ENCODE data around the gene DLGAP1. TPM values are rescaled to one million over a fixed set of nuclear protein-coding genes. Genes with fewer than 3 reads are reported as not detected.

DLGAP1 gene
- total RNA-seq, 2 experiments from 2014 or later: 0.31 to 0.36 TPM

DNA sequence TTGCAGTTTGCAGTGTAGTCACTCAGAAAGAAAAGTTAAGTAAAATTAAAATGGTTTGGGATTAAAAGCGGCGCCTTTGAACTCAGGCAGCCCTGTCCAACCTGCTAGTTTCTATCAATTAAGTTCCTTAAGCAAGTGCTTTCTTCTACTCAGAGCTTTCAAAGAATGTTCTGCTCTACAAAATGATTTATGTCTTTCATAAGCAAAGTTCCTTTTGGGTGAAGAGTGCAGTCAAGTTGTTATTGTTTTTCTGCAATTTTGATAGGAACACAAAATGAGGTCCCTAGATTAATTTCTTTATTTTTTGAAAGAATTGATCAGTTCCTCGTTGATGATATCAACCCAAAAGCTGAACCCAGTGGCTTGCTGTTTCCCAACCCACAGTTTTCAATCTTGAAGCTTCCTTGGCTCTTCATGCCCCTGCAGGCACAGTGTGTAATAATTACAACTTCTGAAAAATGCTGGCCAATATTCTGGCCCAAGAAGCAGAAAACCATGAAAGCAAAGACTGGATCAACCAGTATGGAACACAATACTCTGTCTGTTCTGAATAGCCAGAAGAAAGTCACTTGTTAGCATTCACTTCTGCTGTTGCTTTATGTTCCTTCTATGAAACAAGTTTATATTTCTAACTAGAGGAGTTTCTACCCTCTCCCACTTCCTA lies 916.0 kb downstream of the DLGAP1 start:
- intact Hi-C loops (cut with DNase I, micrococcal nuclease): no loop called here
- H3K4me3 ChIP-seq (ENCODE audit: low read length): no peak overlapping the region
- ChIA-PET POLR2A (no interaction called here), CTCF (no interaction called here)
- H3K36me3 Mint-ChIP-seq (ENCODE audit: low read depth): no peaks in the 10 kb centered on the region
- H3K27me3 Mint-ChIP-seq: peaks cover 9% of the 10 kb centered on the region
- no peak overlapping the region for H3K27ac Mint-ChIP-seq
- no peaks in the 10 kb centered on the region for H3K27me3 ChIP-seq (ENCODE audit: control insufficient read depth in 1 of 2, insufficient read depth in 2 of 2, low read length in 2 of 2)
- no peaks in the 10 kb centered on the region for H3K9me3 ChIP-seq (ENCODE audit: control insufficient read depth in 1 of 2, insufficient read depth in 1 of 2, low read length in 2 of 2)
- ATAC-seq (ENCODE audit: poor library complexity) (no peak), DNase-seq (no peak)
- TF ChIP-seq, protein P1, sequence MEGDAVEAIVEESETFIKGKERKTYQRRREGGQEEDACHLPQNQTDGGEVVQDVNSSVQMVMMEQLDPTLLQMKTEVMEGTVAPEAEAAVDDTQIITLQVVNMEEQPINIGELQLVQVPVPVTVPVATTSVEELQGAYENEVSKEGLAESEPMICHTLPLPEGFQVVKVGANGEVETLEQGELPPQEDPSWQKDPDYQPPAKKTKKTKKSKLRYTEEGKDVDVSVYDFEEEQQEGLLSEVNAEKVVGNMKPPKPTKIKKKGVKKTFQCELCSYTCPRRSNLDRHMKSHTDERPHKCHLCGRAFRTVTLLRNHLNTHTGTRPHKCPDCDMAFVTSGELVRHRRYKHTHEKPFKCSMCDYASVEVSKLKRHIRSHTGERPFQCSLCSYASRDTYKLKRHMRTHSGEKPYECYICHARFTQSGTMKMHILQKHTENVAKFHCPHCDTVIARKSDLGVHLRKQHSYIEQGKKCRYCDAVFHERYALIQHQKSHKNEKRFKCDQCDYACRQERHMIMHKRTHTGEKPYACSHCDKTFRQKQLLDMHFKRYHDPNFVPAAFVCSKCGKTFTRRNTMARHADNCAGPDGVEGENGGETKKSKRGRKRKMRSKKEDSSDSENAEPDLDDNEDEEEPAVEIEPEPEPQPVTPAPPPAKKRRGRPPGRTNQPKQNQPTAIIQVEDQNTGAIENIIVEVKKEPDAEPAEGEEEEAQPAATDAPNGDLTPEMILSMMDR (IDR thresholded peaks at IDR 0.05): no peak
- no peak overlapping the region for H3K4me3 Mint-ChIP-seq
- no peaks in the 10 kb centered on the region for H3K4me1 Mint-ChIP-seq (ENCODE audit: low read depth)
- no peaks in the 10 kb centered on the region for H3K9me3 Mint-ChIP-seq
- H3K36me3 ChIP-seq (ENCODE audit: insufficient read depth, low read length): no peaks in the 10 kb centered on the region
- no peaks in the 10 kb centered on the region for H3K4me1 ChIP-seq (ENCODE audit: insufficient read depth, low read length)
- no peak overlapping the region for H3K27ac ChIP-seq (ENCODE audit: low read depth in 1 of 2, low read length in 2 of 2)

DNA sequence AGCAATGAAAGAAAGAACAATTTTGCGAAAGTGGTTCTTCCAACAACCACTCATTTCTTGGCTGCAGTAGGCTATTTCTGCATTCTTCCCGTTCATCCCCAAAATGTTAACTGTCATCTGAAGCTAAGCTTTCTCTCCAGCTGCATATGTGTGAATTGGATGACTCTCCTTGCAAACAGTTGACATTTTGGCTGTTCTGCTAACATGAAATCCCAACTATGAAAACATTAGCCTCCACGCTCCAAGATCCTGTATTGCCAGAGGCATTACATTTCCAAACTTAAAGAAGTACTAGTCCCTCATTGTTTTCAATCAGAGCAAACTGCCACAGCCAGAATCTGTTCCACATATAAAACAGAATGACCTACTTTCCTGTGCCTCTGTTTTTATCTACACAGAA lies 916.7 kb downstream of the DLGAP1 start:
- H3K36me3 ChIP-seq (ENCODE audit: insufficient read depth, low read length): no peaks in the 10 kb centered on the region
- Mint-ChIP-seq H3K27ac (no peak overlapping the region), H3K36me3 (ENCODE audit: low read depth) (no peaks in the 10 kb centered on the region), H3K4me3 (no peak overlapping the region), H3K4me1 (ENCODE audit: low read depth) (no peaks in the 10 kb centered on the region), H3K9me3 (no peaks in the 10 kb centered on the region), H3K27me3 (peaks cover 9% of the 10 kb centered on the region)
- H3K4me1 ChIP-seq (ENCODE audit: insufficient read depth, low read length): no peaks in the 10 kb centered on the region
- no peak for ATAC-seq (ENCODE audit: poor library complexity)
- intact Hi-C loops (cut with DNase I, micrococcal nuclease): no loop called here
- H3K27me3 ChIP-seq (ENCODE audit: control insufficient read depth in 1 of 2, insufficient read depth in 2 of 2, low read length in 2 of 2): no peaks in the 10 kb centered on the region
- CTCF ChIA-PET: no interaction called here
- DNase-seq: no peak
- no peak overlapping the region for H3K27ac ChIP-seq (ENCODE audit: low read depth in 1 of 2, low read length in 2 of 2)
- no peak overlapping the region for H3K4me3 ChIP-seq (ENCODE audit: low read length)
- POLR2A ChIA-PET: no interaction called here
- TF ChIP-seq, protein P1 (IDR thresholded peaks at IDR 0.05): no peak
- no peaks in the 10 kb centered on the region for H3K9me3 ChIP-seq (ENCODE audit: control insufficient read depth in 1 of 2, insufficient read depth in 1 of 2, low read length in 2 of 2)

- ATAC-seq (ENCODE audit: poor library complexity): no peak
- no peak overlapping the region for H3K4me3 Mint-ChIP-seq
- Histone ChIP-seq H3K4me3 (ENCODE audit: low read length) (no peak overlapping the region), H3K36me3 (ENCODE audit: insufficient read depth, low read length) (no peaks in the 10 kb centered on the region), H3K27ac (ENCODE audit: low read depth in 1 of 2, low read length in 2 of 2) (no peak overlapping the region), H3K27me3 (ENCODE audit: control insufficient read depth in 1 of 2, insufficient read depth in 2 of 2, low read length in 2 of 2) (no peaks in the 10 kb centered on the region), H3K4me1 (ENCODE audit: insufficient read depth, low read length) (peaks cover 10% of the 10 kb centered on the region), H3K9me3 (ENCODE audit: control insufficient read depth in 1 of 2, insufficient read depth in 1 of 2, low read length in 2 of 2) (no peaks in the 10 kb centered on the region)
- ChIA-PET CTCF (no interaction called here), POLR2A (no interaction called here)
- H3K27me3 Mint-ChIP-seq: no peaks in the 10 kb centered on the region
- peaks cover 12% of the 10 kb centered on the region for H3K4me1 Mint-ChIP-seq (ENCODE audit: low read depth)
- DNase-seq: no peak
- intact Hi-C loops (cut with DNase I, micrococcal nuclease): no loop called here
- no peaks in the 10 kb centered on the region for H3K36me3 Mint-ChIP-seq (ENCODE audit: low read depth)
- no peaks in the 10 kb centered on the region for H3K9me3 Mint-ChIP-seq
- H3K27ac Mint-ChIP-seq: no peak overlapping the region
- TF ChIP-seq, protein P1 (IDR thresholded peaks at IDR 0.05): no peak
Measured at GRCh38 chr18:3530807-3531206, 924.3 kb downstream of the DLGAP1 start.

Measured in CD4-positive, alpha-beta T cell (primary cell).